HG03469 (cell line): Measurements from ENCODE around the gene TBX21.
"Not testable (repeated sequence)": the region's sequence is repeated elsewhere in the genome, so short reads cannot be mapped to it uniquely, and the experiment has no call there.

Source experiments
- ATAC-seq: cut with Tn5 transposase; IDR thresholded peaks from one replicate; pipeline ENCODE4 v1.9.1; 2021; ENCODE audit warnings: mild to moderate bottlenecking, moderate library complexity, moderate number of reproducible peaks; ENCODE audit not compliant: unreplicated experiment

TBX21 gene

GRCh38 chr17:47729476-47729875 lies 3.6 kb upstream of the TBX21 start:
- ATAC-seq, result no peak

DNA sequence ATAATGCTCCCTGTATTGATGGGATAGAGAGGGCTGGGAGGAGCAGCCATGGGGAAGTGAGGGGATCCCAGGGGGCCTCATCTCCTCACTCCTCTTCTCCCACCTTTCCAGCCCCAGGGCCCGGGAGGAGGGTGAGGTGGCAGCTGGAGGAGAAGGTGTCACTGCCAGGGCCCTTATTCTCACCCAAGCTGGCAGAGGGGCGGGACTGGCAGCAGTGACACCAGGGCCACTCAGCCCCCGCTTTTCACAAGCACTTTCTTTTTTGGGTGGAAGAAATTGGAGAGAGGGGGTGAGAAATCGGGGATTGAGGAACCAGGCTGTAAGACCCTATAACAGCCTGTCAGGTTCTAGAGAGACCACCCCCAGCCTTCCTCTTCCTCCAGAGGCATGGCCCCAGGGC lies 2.4 kb upstream of the TBX21 start:
- ATAC-seq, result no peak

DNA sequence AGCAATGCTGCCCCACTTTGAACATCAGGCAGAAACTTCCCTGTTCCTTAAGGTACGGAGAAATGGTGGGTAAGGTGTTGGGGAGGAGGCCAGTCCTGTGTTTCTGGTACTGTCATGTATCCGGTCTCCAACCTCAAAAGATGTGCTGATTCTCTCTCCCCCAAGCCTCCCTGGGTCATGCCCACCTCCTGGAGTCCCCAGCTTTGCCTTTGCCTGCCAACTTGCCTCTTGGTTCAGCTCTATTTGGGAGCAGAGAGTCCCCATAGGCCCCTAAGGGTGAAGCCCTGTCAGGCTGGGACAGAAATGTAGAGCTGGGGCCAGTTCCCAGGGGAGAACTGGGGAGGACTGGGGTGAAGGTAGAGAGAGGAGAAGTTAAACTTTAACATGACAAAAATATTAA lies 1.6 kb upstream of the TBX21 start:
- no peak for ATAC-seq

DNA sequence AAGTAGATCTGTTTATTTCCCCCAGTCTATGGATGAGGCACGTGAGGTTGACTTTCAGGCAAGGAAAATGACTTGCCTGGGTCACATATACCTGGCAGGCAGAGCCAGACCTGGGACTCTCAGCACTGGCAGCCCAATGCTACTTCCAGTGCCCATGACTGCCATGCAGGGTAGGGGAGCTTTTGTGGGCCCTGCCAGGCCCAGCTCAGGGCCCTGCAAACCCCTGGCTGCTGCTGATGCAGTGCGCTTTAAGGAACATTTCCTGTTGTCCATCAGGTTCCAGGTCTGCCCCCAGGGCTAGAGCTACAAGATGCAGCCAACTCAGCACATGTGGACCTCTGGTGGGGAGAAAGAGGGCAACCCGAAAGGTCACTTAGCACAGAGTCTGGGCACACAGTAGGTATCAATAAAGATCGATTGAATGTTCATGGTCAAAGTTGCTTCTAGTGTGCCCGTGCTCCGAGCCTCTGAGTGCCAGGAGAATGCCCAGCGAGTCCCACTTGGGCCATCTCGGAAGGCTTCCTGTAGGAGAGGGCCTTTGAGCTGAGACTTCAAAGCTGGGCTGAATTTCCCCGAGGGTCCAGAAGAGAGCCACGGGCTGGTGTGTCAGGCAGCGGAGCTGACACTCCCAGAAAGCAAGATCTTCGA lies 513 bp upstream of the TBX21 start:
- no peak for ATAC-seq

- ATAC-seq, result no peak
Observed at GRCh38 chr17:47733674-47734410, 806 bp downstream of the TBX21 start.

DNA sequence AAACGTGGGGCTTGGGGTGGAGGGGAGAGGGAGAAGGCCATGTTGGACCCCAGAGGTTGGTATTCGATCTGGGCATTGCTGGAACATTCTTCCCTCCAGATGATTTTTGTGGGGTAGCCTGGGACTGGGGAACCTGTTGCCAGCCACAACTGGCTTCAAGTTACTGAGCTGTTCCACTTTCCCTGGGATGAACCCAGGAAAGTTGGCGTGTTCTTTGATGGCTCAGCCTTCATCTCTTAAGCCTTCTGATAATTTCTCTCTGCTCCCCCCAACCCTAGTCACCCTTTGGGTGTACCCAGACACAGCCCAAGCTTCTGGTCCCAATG lies 2.1 kb downstream of the TBX21 start:
- ATAC-seq, result no peak

GRCh38 chr17:47735536-47736011 lies 2.5 kb downstream of the TBX21 start:
- no peak for ATAC-seq

GRCh38 chr17:47736501-47737495 lies 3.8 kb downstream of the TBX21 start:
- ATAC-seq, result no peak

DNA sequence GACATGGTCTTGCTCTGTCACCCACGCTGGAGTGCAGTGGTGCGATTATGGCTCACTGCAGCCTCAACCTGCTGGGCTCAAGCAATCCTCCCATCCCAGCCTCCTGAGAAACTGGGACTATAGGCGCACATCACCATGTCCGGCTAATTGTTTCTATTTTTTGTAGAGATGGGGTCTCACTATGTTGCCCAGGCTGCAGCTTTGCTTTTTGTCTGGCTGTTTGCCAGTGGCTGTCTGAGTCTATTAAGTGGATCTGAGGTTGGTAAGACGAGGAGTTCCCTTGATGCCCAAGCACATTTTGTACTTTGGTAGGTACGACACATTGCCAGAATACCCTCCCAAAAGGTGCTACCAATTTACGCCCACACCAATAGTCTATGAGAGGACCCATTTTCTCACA lies 5.1 kb downstream of the TBX21 start:
- ATAC-seq, result no peak

DNA sequence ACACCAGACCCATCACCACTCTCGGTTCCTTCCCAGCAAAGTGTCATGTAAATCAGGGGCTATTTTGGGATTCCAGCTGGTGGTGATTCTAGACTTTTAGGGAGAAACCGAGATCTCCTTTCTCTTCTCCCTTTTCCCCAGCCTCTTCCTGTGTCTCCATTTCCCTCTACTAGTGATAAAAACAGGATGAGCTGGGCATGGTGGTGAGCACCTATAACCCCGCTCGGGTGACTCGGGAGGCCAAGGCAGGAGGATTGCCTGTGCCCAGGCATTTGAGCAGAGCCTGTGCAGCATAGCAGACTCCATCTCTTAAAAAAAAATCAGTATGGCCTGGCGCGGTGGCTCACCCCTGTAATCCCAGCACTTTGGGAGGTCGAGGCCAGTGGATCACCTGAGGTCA lies 6.1 kb downstream of the TBX21 start:
- no peak for ATAC-seq

GRCh38 chr17:47739945-47740344 lies 6.9 kb downstream of the TBX21 start:
- not testable (repeated sequence) for ATAC-seq

DNA sequence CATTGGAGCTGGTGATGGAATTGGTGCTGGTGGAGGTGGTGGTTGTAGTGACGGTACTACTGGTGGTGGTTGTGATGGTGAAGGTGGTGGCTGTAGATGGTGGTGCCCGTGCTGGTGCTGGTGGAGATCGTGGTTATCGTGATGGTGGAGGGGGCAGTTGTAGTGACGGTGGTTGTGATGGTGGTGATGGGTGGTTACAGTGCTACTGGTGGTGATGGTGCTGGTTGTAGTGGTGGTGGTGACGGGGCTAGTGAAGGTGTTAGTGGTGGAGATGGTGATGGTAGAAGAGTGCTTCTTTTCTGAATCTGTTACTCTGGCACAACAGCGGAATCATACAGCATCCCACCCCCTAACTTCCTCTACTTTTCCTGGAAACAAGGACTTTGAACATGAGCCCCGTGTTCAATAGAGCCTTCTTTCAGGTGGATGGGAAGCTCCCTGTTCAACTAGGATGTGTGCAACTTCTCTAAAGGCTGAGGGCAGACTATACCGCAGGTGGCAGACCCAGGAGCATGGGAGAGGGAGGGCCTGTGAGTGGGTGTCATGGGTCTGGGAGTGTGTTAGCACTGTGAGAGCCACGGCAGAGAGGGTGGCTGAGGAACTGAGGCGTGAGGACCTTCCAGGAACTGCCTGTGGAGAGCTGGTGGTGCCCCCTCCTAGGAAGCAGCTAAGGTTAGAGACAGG lies 8.2 kb downstream of the TBX21 start:
- no peak for ATAC-seq

DNA sequence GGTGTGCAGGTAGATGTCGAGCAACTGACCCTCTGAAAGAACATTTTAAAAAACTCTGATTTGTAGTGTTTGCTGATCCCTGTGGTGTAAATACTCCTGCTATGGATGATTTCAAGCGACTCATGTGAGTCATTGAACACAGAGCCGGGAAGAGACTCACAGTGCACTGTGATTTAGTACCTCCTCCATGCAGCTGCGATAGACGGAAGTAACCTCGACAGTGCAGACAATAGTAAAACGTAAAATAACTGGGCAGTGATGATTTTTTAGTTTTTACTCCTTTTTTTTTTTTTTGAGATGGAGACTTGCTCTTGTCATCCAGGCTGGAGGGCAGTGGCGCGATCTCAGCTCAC lies 8.7 kb downstream of the TBX21 start:
- ATAC-seq, result no peak

DNA sequence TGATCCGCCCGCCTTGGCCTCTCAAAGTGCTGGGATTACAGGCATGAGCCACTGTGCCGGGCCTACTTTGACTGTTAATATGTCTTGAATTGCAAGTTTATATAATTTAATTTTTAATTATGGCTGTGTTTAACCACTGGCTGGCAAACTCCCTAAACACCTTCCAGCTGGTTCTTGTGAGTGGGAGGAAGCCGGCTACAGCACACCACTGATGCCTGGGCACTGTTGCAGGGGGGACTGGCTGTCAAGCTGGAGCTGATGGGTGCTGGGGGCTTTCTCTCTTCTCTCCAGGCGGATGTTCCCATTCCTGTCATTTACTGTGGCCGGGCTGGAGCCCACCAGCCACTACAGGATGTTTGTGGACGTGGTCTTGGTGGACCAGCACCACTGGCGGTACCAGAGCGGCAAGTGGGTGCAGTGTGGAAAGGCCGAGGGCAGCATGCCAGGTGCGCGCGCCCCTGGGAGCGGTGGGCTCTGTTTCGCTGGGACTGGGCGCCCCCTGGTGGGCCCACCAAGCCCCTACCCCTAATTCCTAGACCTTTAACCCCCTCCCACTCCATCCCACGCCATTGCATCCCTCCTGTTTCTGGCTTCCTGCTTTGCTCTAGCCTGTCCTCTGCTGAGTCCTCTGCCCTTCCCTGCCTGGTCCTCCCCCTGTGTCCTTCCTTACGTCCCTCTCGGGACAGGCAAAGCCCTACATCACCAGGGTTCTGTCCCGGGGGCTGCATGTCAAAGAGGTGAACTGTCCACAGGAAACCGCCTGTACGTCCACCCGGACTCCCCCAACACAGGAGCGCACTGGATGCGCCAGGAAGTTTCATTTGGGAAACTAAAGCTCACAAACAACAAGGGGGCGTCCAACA lies 9.5 kb downstream of the TBX21 start:
- no peak for ATAC-seq

GRCh38 chr17:47744168-47745036 lies 11.4 kb downstream of the TBX21 start:
- no peak for ATAC-seq

DNA sequence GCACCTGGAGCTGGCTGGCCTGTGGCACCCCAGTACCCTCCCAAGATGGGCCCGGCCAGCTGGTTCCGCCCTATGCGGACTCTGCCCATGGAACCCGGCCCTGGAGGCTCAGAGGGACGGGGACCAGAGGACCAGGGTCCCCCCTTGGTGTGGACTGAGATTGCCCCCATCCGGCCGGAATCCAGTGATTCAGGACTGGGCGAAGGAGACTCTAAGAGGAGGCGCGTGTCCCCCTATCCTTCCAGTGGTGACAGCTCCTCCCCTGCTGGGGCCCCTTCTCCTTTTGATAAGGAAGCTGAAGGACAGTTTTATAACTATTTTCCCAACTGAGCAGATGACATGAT lies 12.0 kb downstream of the TBX21 start:
- no peak for ATAC-seq

DNA sequence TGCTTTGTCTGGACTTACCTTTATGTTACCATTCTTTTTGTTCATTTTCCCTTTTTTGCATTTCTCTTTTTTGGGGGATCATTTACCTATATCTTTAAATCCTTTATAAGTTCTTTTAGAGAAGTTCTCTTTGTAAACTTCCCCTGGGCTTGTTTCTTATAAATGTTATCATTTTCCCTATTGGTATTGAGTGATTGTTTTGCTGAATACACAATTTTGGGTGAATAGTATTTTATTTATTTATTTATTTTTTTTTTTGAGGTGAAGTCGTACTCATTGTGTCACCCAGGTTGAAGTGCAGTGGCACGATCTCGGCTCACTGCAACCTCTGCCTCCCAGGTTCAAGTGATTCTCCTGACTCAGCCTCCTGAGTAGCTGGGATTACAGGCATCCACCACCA lies 18.4 kb downstream of the TBX21 start:
- ATAC-seq, result no peak

DNA sequence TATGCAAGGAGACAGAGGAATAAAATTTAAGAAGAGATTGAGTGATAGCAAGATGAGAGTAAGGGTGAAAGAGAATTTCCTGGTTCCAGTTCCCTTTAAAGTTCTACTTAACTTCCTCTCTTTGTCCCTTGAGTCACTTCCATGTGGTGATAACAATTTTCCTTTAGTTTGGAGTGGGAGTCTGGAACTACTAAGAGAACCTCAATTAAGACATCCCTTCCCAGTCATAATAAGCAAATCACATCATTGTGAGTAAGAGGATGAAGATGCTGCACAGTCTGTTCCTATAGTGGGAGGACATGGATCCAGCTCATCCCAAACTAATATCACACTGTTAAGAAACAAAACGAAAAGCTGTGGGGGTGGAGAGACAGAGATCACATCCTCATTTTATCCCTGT lies 24.4 kb downstream of the TBX21 start:
- no peak for ATAC-seq

- ATAC-seq, result no peak
Observed at GRCh38 chr17:47760409-47761140, 27.5 kb downstream of the TBX21 start.
